ENCODE results near the gene CNOT2.

Gene CNOT2

GRCh38 chr12:70306676-70307075 lies 63.4 kb downstream of the CNOT2 start:
- no peak for DNase-seq

- no peak for DNase-seq
Measured at GRCh38 chr12:70307868-70308267, 64.6 kb downstream of the CNOT2 start.

GRCh38 chr12:70309348-70309747 lies 66.1 kb downstream of the CNOT2 start:
- DNase-seq = no peak

- DNase-seq = no peak
Measured at GRCh38 chr12:70314145-70314544, 70.9 kb downstream of the CNOT2 start.

- DNase-seq = no peak
Measured at GRCh38 chr12:70317781-70318180, 74.5 kb downstream of the CNOT2 start.

DNA sequence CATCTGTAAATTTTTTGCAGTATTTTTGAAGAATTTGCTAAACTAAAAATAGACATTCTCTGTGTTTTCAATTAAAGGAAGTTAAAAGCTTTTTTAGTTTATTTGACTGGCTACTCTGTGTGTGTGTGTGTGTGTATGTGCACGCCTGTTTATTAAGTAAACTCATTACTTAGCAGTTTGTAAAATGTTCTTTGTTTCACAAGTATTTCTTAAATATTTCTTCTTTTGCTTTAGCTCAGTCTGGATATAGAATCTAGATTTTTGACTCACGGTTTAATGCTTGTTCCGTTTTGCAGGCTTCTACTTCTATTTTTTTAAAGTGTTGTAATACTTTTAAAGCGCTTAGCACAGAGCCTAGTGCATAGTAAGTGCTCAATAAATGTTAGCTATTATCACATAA lies 76.4 kb downstream of the CNOT2 start:
- no peak for DNase-seq

- DNase-seq = no peak
Measured at GRCh38 chr12:70321191-70321590, 78.0 kb downstream of the CNOT2 start.

- no peak for DNase-seq
Measured at GRCh38 chr12:70327541-70327940, 84.3 kb downstream of the CNOT2 start.

DNA sequence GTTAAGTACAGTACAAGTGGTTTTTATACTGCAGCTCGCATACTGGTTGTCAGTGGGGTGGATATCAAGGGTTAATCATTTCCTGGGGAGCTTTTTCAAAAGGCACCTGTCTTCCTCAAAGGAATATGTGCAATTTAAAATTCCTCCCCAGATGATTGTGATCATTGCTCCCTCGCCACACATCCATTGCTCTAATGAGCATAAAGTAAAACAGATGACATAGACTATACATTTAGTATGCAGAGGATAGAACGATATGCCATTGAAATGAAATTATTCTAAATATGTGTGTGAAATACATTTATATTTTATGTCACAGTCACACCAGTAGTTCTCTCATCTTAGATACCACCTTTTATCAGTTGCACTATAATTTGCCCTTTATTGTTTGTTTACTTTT lies 86.5 kb downstream of the CNOT2 start:
- DNase-seq = no peak

DNA sequence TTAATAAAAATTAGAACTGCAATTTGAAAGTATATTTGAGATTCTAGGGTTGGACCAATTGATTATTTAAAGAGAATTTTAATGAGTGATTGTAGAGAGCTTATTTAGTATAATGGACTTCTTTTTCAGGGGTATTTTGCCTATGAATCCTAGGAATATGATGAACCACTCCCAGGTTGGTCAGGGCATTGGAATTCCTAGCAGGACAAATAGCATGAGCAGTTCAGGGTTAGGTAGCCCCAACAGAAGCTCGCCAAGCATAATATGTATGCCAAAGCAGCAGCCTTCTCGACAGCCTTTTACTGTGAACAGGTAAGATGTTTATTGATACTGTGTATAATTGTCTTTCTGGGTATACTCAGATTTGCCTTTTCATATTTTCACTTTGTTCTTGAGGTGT lies 86.9 kb downstream of the CNOT2 start:
- DNase-seq = no peak

DNA sequence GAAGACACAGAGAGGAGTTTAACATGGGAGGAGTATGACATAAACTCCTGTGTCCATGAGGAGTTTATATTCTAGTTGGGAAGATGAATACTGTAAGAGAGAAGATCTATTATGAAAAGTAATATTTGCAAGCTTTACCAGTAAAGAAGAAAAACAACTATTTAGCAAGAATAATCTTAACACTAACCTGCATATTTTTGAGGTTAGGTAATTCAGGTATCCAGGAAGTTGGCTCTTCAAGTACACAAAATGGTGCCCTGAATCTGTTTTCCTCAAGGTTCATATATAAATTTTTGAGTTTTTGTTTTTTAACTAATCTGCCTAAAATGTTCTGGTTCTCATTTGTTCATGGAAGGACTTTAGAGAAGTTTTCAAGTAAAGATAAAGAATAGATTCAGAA lies 89.0 kb downstream of the CNOT2 start:
- DNase-seq = no peak

DNA sequence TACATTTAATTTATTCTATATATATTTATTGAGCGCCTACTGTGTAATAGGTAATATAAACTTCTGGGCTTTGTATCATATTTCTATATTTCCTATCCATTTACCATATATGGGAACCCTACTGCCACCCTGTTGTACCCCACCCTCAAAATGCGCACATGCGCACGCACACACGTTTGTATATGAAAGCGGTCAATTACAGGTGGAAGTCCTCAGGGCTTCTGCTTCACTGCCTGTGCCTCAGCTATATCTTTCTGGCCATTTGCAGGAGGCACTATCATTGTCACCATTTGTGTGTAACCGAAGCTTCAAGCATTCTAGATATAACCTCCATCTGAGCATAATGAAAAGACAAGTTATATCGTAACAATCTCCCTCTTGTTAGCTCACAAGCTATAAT lies 91.5 kb downstream of the CNOT2 start:
- no peak for DNase-seq

GRCh38 chr12:70338531-70338930 lies 95.3 kb downstream of the CNOT2 start:
- no peak for DNase-seq

- DNase-seq = no peak
Measured at GRCh38 chr12:70351076-70351475, 107.8 kb downstream of the CNOT2 start.

GRCh38 chr12:70353780-70354660 lies 110.8 kb downstream of the CNOT2 start:
- no peak for DNase-seq

- no peak for DNase-seq
Measured at GRCh38 chr12:70354787-70355186, 111.6 kb downstream of the CNOT2 start.

DNA sequence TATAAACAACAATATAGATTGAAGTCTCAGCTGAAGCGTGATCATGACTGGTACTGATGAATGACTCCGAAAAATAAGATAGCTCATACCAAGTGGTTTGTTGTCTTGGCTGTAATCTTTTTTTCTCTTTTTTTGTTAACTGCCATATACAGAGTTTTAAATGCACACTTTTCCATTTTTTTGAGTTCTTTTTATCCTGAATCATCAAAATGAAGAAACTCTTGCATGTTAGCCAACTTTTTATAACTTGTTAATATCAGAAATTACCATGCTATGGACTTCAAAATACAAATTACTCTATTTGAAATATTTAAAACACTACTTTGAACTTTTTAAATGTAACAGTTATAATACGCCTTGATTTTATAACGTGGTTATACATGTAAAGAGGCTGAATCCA lies 112.7 kb downstream of the CNOT2 start:
- no peak for DNase-seq

GRCh38 chr12:70359458-70360197 lies 116.4 kb downstream of the CNOT2 start:
- DNase-seq = no peak

DNA sequence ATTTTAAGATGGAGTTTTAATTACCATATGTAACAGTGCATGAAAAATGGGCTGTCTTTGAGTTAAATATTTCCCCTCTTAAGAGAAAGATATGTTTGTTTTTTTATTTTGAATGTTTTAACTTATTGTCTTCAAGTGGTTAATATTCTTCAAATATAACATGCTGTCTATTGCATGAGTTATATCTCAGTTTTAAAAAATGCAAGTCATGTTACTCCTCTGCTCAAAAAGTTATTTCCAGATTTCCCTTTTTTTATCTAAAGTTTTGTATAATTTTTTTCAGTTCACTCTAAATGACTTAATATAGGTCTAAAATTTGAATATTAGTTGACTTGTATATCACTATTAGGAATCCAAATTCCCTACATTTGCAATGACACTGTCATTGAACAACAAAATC lies 117.0 kb downstream of the CNOT2 start:
- DNase-seq = no peak

GRCh38 chr12:70364695-70365397 lies 121.6 kb downstream of the CNOT2 start:
- no peak for DNase-seq

DNA sequence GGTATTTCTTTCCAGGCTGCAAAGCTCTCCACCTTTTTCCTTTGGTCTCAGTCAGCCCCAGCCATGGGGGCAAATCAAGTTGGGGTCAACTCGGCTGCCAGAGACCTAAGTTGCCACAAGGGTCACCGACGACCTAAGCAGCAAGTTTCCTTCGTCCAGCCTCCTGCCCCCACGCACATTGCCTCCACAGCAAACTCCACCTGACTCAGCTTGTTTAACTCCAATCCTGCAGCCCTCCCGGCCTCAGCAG lies 122.1 kb downstream of the CNOT2 start:
- DNase-seq = no peak

DNA sequence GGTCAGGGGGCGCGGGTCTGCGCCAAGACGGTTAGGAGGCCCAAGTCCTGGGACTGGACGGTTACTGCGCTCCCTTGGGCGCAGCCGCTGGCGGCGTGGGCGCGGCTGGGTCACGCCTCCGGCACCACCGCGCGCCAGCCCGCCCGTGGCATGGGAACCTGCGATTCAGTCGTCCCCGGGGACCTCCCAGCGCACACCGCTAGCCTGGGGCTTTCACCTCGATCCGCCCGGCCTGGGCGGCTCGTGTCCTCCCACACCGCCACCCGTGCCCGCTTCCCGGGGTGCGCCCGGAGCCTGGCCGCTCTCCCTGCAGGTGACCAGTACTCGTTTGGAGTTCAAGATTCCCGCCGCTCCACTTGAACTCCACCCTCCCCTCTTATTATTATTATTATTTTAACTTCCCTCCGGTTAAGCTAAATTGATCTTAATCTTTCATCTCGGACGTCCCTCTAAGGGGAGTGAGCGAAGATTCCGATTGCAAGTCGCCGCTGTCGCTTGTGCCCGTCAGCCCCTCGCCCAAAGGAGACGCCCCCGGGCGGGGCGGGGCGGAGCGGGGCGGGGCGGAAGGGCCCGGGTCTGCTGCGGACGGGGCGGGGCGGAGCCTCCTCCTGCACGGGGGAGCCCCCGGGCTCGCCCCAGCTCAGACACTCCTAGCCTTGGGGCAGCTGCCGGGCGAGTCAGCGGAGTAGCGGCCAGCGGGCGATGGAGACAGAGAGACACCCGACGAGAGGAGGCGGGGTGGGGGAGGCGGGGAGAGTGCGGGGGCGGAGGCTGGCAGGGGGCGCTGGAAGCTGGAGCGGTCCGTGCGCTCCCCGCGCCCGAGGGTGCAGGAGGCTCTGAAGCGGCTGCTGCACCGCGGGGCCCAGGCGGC lies 122.7 kb downstream of the CNOT2 start, which contains the start of gene KCNMB4:
Gene KCNMB4, plus strand, starts transcription at position 643 of the 871 bp plus-strand sequence. CDS start 445 bp downstream, outside the sequence.
- DNase-seq = peak; percentile 79
